ENCODE results near the gene PRODH.
"Not testable (repeated sequence)": the region's sequence is repeated elsewhere in the genome, so short reads cannot be mapped to it uniquely, and the experiment has no call there.

The PRODH gene

GRCh38 chr22:18967391-18968010, 31.4 kb upstream of the PRODH start:
- DNase-seq (ENCODE audit: low read depth) = not testable (repeated sequence)

- no peak for DNase-seq (ENCODE audit: low read depth)
Observed at GRCh38 chr22:18966748-18967147, 30.7 kb upstream of the PRODH start.

DNA sequence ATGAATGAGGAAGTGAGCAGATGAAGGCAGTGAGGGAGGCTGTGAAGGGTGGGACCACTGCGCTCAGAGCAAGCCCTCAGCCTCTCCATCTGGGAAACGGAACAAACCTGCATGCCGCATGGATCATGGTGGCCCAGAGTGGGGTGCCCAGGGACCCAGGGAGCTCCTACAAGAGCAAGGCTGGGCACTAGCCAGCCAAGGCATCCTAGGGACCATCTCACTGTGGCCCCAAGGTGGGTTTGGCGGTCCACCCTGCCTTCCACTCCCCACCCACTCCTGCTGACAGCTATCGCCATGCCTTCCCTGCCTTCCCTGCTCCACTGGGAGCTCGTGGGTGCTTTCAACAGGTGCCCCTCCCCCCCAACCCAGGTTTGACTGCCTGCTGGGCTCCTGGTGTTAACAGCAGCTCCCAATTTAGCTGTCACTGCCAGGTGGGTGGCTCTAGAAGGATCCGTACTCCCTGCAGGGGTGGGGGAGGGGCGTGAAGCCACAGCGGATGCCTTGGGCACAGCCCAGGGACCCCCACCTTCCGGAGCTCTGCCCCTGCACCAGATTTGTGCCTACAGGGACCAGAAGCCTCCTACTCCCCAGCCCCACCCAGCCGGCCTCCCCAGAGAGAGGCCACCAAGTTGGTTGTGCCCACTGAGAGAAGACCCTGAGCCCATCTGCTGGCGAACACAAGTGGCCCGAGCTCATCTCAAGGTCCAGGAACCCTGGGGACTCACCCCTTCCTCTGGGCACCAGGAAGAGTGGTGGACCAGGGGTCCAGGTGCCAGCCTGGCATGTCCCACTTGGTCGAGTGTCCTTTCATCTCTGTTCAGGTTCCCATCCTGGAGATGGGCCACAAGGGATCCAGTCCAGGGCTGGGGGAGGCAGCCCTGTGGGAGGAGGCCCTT, 29.7 kb upstream of the PRODH start:
- no peak for DNase-seq (ENCODE audit: low read depth)

GRCh38 chr22:18964501-18965265, 28.6 kb upstream of the PRODH start:
- DNase-seq (ENCODE audit: low read depth) = not testable (repeated sequence)

- DNase-seq (ENCODE audit: low read depth) = not testable (repeated sequence)
Observed at GRCh38 chr22:18964051-18964450, 28.0 kb upstream of the PRODH start.

DNA sequence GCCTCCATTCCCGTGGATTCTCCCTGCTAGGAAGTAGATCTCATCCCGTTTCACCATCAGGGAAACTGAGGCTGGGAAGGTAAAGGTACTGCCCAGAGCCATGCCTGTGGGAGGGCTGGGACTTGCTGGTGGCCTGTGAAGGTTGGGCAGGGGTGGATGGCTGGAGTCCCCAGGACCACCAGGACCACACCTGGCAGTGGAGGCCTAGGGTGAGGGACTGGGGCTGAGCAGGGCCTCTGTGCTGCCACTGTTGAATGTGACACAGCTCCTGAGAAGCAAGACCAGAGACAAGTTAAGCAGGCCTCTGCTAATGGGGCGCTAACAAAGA, 26.2 kb upstream of the PRODH start:
- DNase-seq (ENCODE audit: low read depth) = no peak

DNA sequence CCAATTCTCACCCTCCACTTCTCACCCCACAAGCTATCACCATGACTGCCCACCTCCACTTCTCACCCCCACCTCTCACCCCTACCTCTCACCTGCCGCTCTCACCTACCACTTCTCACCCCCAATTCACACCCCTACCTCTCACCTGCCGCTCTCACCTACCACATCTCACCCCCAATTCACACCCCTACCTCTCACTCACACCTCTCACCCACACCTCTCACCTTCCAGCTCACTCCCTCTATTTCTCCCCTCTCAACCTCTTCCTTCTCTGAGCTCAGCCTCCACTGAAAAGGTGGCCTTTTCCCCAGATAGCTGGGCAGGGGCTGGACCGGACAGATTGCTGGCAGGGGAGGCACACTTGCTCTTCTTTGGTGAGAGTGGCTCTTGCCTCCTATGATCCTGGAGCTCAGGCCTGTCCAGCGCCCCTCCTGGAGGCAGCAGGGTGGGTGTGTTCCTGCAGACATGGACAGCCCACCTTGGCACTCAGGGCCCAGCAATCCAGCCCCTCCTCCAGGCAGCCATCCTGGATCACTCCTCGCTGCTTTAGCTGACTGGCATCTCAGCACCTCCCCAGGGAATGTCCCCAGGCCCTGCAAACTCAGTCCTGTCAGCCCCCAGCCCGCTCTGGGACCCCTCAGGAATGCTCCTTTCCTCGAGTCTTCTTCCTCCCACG, 25.7 kb upstream of the PRODH start:
- not testable (repeated sequence) for DNase-seq (ENCODE audit: low read depth)

DNA sequence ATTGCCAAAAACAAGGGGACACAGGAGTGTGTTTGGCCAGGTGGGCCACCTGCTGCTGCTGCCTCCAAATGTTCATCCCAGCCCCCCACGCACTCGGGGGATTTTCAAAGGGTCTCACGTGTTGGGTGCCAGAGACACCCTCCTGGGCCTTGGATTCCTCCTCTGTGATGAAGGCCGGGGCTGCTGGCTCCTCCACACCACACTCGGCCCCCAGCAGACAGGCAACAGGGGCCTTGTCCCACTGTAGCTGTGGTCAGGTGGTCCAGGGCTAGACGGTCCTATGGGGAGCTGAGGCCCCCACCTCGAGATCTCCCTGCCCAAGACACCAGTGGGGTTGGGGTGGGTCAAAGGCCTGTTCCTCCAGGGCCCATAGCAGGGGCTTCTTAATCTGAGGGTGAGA, 25.1 kb upstream of the PRODH start:
- DNase-seq (ENCODE audit: low read depth) = not testable (repeated sequence)

- DNase-seq (ENCODE audit: low read depth) = not testable (repeated sequence)
Observed at GRCh38 chr22:18960166-18960820, 24.2 kb upstream of the PRODH start.

DNA sequence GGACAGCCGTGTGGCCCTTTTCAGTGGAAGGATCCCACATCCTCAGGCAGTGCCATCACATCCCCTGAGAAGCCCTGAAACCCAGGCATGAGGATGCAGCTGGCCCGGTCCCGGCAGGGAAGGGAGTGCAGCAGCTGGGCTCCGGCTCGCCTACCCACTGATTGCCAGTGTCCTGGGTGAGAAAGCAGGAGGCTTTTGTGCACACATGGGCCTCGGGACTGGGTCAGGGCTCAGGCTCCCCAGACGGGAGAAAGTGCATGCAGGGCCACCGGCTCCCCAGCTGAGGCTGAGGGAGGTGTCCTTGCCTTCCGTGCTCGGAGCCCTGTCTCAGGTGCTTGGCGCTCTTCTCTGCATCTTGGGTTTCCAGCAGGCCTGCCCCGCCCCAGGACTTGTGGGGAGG, 23.6 kb upstream of the PRODH start:
- DNase-seq (ENCODE audit: low read depth) = not testable (repeated sequence)

DNA sequence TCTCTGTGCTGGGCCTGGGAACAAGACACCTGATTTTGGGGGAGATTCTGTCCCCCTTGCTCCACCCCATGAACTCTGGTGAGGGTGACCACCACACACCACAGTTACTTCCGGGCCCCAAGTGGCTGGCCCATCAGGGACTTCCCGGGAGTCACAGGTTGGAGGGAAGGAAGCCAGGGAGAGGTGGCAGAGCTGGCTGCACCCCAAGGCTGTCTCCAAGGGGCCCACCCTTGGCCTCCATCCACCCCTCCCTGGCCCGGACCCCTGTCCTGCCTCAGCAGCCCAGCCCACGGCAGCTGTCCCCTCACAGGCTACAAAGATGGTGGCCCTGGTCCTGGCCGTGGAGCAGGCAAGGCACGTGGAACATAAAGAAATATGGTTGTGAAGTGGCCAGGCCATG, 23.2 kb upstream of the PRODH start:
- DNase-seq (ENCODE audit: low read depth) = not testable (repeated sequence)

- DNase-seq (ENCODE audit: low read depth) = peak; percentile 10
Observed at GRCh38 chr22:18958738-18959137, 22.6 kb upstream of the PRODH start.

DNA sequence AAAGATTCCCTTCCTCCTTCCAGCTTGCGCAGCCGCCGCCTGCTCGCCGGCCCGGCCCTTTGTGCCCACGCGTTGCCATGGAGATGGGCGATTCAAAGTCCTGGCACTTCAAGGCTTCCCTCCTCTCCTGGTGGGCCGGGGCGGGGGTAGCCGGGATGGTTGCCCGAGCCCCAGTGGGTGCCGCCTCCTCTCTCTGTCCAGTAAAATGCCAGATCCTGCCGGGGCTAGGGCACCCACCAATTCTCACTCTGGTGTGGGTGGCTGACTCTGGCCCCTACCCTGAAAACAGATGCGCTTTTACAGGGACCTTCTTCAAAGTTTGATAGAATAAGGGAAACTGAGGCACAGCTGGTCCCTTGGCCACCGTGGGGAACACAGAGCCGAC, 22.2 kb upstream of the PRODH start:
- not testable (repeated sequence) for DNase-seq (ENCODE audit: low read depth)

- not testable (repeated sequence) for DNase-seq (ENCODE audit: low read depth)
Observed at GRCh38 chr22:18957621-18958320, 21.7 kb upstream of the PRODH start.

- not testable (repeated sequence) for DNase-seq (ENCODE audit: low read depth)
Observed at GRCh38 chr22:18956956-18957355, 20.9 kb upstream of the PRODH start.

DNA sequence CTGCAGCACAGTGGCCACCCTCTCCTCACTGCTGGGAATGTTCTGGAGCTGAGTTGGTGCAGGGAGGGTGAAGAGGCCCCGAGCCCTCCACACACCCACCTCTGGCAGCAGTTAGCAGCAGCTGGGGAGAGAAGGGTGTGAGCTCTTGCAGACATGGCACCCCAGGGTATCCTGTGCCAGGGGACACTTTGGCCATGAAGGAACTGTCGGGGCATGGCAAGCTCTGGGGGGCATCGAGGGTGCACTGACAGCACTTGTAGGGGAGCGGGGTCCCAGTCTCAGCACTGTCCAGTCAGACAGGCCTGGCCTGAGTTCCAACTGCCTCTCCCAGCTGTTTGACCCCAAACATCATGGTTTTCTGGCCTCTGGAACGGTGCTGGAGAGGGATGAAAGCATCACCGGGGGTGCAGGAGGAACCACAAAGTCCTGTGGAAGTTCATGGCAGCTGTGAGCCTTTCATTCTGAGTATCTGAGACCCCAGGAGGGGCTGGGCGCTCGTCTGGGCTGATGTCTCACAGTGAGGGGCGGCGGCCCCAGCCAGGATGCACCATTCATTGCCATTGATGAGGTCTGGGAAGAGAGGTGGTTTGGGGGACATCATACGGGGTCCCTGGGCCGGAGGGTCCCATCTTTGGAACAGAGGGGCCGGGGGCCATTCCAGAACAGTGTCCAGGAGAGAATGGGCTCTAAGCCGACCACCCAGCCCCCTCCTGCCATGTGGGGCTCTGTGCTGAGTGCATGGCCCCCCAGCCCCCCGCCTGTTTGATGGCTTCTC, 20.2 kb upstream of the PRODH start:
- not testable (repeated sequence) for DNase-seq (ENCODE audit: low read depth)

- no peak for DNase-seq (ENCODE audit: low read depth)
Observed at GRCh38 chr22:18955696-18956095, 19.6 kb upstream of the PRODH start.

DNA sequence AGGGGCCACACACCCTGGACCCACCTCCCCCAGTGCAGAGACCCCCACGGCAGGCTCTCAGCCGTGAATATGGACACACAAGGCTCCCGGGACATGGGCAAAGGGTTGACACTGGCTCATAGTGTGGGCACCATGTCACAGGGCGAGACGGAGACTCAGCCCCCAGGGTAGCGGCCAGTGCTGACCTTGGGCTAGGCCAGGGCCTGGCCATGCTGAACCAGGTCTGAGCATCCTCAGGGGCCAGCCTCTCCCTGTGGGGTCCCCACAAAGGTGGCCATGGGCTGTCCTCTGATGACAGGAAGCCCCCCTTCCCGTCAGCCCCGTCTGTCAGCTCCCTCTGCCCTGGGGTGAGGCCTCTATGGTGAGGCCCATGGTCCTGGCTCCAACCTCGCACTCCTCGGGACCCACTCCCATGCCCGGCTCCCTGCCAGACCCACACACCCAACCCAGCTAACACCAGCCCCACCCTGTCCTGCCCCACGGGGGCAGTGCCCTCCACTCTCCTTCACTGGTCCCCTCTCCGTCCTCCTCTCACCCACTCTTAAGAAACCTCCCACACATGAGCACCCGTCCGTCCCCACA, 19.0 kb upstream of the PRODH start:
- DNase-seq (ENCODE audit: low read depth) = no peak

GRCh38 chr22:18954303-18954989, 18.4 kb upstream of the PRODH start:
- peak; percentile 46 for DNase-seq (ENCODE audit: low read depth)
